ENCODE results near the gene ZNF407.

The ZNF407 gene

DNA sequence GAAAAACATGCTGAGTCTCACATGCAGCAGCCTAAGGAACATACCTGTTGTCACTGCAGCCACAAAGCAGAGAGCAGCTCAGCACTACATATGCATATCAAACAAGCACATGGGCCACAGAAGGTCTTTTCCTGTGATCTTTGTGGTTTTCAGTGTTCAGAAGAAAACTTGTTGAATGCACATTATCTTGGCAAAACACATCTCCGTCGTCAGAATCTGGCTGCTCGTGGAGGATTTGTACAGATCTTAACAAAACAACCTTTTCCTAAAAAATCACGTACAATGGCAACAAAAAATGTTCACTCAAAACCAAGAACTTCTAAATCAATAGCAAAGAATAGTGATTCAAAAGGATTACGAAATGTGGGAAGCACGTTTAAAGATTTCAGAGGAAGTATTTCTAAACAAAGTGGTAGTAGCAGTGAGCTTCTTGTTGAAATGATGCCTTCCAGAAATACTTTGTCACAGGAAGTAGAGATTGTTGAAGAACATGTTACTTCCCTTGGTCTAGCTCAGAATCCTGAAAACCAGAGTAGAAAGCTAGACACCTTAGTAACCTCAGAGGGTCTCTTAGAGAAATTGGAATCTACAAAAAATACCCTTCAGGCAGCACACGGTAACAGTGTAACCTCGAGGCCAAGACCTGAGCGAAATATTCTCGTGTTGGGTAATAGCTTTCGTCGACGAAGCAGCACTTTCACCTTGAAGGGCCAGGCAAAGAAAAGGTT, 34.1 kb downstream of the ZNF407 start:
- FAIRE-seq, result no peak

DNA sequence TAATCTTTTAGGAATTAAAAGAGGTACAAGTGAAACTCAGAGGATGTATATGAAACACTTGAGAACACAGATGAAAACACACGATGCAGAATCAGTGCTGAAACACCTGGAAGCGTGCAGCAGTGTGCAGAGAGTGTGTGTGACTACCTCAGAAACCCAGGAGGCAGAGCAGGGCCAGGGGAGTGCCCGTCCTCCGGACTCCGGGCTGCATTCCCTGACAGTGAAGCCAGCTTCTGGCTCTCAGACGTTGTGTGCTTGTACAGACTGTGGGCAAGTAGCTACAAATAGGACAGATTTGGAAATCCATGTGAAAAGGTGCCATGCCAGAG, 34.6 kb downstream of the ZNF407 start:
- no peak for FAIRE-seq

- FAIRE-seq, result no peak
Observed at GRCh38 chr18:74632856-74633255, 35.2 kb downstream of the ZNF407 start.

DNA sequence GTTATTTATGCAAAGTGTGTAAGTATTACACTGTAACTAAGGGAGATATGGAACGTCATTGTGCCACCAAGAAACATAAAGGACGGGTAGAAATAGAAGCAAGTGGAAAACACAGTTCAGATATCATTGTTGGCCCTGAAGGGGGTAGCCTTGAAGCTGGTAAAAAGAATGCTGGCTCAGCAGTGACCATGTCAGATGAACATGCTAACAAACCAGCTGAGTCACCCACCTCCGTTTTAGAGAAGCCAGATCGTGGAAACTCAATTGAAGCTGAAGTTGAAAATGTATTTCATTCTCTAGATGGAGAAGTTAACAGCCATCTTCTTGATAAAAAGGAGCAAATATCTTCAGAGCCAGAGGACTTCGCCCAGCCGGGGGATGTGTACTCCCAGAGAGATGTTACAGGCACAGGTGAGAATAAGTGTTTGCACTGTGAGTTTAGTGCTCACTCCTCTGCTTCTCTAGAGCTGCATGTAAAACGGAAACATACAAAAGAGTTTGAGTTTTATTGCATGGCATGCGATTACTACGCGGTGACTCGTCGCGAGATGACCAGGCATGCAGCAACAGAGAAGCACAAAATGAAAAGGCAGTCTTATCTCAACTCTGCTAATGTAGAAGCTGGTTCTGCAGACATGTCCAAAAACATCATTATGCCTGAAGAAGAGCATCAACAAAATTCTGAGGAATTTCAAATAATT, 36.1 kb downstream of the ZNF407 start:
- no peak for FAIRE-seq

- FAIRE-seq, result no peak
Observed at GRCh38 chr18:74635224-74635975, 37.7 kb downstream of the ZNF407 start.

GRCh38 chr18:74637070-74637469, 39.4 kb downstream of the ZNF407 start:
- no peak for FAIRE-seq

DNA sequence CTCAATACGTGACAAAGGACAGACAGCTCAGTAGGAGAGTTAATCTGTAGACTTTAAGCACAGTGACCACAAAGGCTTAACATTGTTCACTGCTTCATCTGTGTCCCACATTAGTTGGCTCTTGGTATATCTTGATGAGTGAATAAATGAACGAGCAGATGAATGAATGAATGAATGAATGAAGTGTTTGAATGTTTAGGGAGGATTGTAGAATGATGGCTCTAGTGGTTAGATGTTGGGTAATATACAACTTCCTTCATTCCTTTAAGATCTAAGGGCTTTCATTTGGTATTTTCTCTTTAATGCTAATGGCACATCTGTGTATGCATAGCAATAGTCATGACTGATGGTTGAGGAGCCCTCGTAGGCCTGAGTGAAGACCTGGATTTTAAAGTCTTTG, 40.5 kb downstream of the ZNF407 start:
- FAIRE-seq, result no peak

- FAIRE-seq, result no peak
Observed at GRCh38 chr18:74644713-74645112, 47.0 kb downstream of the ZNF407 start.

DNA sequence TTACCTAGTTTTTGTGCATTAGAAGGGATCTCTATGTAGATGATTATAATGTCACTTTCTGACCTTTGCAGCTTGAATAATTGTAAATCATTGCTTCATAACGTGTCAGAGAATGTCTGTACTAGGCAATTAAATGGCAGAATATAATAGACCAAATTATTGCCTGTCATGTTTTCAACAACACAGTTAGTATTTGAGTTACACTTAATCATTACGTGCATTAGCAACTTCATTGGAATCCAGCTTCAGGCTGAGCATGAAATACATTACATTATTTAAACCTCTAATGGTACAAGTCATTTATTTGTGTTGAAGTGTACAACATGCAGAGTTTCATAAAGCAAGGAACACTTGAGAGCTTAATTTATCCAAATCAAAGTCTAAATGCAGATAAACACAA, 48.0 kb downstream of the ZNF407 start:
- no peak for FAIRE-seq

- FAIRE-seq, result no peak
Observed at GRCh38 chr18:74651327-74652128, 53.9 kb downstream of the ZNF407 start.

- FAIRE-seq, result peak; percentile 91
Observed at GRCh38 chr18:74652392-74652988, 54.8 kb downstream of the ZNF407 start.

DNA sequence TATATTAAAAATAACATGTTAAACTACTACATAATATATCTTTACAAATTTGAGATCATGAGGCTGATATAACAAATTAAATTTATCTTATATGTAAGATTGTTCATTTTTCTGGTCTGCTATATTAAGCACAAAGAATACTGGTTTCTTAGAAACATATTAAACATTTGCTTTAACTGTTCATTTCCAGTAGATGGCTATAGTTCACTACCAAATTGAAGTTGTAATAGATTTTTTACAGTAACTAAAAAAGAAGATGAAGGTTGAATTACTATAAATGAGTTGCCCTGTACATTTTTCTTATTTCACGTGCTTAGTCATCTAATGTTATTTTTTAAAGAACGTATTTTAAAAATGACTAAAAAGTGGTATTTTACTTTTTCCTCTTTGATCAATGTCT, 57.0 kb downstream of the ZNF407 start:
- peak; percentile 99 for FAIRE-seq

DNA sequence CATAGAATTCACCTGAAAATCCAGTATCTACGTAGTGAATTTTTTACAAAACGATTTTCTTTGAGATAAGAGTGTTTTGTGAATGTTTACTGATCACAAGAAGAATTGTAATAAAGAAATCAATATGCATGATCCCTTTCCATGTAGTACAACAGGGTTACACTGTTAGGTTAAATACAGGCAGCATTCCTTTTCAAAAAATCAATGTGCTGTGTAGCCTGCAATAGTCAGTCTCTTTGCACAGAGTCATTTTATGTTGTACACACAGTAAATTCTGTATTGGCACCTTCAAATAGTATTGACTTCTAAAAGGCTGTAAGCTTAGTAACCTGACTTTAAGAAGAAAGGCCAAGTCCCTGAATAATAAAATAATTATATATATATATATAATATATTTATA, 63.3 kb downstream of the ZNF407 start:
- FAIRE-seq, result no peak

- FAIRE-seq, result no peak
Observed at GRCh38 chr18:74661691-74662090, 64.0 kb downstream of the ZNF407 start.

DNA sequence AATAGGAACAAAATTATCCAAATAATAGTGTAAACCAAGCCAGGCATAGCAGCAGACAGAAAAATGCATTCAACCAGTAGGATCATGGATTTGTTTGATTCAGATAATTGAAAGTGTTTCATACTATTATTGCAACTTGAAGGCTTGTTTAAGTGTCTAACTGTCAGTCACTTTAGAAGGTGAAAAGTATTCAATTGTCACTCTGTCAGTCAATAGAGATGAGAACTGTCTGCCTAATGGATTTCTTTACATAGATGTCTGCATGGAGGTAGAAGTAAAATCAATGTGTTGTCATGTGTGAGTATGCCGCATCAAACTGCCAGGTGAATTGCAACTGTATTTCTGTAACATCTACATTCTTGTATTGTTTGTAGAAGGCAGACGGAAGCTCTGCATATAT, 65.0 kb downstream of the ZNF407 start:
- FAIRE-seq, result no peak

DNA sequence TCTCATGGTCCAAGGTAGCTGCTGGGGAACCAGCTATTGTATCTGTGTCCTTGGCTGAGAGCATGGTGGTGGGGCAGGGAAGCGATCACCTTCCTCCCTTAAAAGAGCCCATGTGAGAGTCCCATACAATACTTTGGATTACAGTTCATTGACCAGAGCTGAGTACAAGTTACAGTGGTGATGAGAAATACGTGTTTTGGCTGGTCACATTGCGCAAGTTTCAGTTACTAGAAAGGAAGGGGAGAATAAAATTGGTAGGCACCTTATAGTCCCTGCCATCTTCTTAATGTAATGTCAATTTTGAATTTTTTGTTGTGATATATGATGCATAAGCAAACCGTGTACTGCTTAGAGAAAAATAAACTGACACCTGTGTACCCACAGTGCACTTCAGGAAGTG, 67.7 kb downstream of the ZNF407 start:
- no peak for FAIRE-seq

DNA sequence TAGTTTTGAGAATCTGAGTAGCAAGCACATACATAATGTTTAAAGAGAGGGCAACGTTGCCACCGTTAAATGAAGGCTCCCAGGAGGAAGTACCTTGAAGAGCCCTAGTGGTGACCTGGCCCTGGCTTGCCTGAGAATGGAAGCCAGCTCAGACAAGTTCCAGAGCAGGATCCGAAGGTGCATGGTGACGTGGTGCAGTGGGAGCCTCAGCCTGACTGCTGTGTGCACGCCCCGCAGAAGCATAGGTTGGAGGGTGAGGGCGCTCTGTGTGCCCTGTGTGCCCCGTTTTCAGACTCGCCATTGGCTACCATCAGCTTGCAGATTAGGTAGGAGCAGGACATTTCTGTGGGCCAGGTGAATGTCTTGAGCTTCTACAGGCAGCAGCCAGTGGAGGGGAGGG, 68.2 kb downstream of the ZNF407 start:
- no peak for FAIRE-seq

- no peak for FAIRE-seq
Observed at GRCh38 chr18:74669136-74669798, 71.6 kb downstream of the ZNF407 start.

GRCh38 chr18:74672371-74672770, 74.7 kb downstream of the ZNF407 start:
- no peak for FAIRE-seq

DNA sequence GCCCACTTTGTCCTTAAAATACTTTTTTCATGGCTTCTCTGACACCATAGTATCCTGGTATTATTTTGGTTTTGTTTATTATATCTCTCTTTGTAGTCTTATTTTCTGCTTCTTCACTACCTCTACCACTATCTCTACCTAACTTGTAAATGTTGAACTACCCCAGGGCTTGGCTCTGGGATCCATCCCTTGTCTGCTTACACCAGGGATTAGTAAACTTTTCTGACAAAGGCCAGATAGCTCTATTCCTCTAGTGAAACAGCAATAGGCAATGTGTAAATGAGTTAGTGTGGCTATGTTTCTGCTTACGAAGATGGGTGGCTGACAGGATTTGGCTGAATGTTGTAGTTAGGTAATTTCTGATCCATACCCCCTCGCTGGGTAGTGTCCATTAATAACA, 76.8 kb downstream of the ZNF407 start:
- FAIRE-seq, result no peak

DNA sequence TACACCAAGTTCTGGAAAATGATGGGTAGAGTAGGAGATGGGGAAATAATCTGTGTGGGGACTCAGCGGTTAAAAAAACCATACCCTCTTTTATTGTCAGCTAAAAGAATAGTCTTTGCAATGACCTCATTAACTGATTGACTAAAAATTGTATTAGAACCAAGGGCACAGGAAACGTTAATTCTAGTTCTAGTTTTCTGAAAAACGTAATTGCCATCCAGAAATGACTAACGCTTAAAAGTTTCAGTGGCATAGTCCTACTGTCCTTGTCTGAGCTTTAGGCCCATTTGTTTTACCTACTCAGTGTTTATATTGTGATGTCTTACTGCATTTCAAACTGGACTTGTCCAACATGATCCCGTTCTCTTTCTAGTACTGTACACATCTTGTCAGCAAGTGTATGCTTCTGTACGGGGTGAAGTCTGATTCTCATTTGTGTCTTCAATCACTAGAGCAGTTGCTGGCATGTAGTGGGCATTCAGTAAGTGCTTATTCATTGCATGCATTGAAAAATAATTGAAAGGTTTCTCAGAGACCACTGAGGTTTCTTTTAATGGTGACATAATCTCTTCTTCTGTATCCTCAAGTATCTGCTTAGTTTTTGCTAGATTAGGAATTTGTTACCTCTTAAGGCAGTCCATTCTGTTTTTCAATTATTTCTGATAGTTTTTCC, 81.5 kb downstream of the ZNF407 start:
- no peak for FAIRE-seq

DNA sequence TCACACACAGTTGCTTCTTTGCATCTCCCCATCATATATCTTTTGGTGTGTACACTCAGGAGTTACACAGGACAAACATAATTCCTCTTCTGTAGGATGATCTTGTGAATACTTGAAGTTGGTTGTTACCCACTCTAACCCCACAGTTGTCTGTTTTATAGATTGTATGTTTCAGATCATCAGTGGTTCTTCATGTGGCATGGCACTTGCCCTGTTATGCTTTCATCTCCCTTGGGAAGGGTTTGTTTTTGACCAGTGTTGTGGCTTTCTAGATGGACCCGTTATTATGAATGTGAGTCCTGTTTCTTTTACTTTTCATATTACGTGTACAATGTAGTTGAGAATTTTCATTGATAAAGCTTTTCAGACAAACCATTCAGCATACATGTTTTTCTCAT, 82.0 kb downstream of the ZNF407 start:
- FAIRE-seq, result no peak
